ENCODE measurements around the gene OGFOD3. TPM values are rescaled to one million over a fixed set of nuclear protein-coding genes. Genes with fewer than 3 reads are reported as not detected.

OGFOD3 gene
- total and polyA plus RNA-seq, 2 donors (not counting 3 experiments of a cell fraction or from before 2014, with no cell fraction given): 31.7 to 34.8 TPM

DNA sequence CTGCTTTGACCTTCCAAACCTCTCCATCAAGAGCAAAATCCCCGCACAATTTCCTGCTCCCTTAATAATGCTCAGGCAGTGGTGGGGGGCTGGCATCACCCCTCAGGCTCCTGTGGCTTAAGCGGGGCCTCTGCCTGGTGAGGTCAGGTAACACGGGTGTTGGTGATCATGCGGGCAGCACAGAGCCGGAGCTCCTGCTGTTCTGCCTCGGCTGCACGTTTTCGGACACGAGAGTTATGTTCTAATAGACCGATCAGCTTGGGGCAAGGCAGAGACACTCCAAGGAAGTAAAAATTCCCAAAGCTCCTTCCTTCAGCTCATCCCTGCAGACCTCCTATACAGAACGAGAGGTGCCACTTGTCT is 46.2 kb upstream of the OGFOD3 start:
- TF ChIP-seq GATA2 (IDR thresholded peaks at IDR 0.05; ENCODE audit: insufficient read depth, insufficient read length, low read depth, low read length) (no peak), POLR2A (IDR thresholded peaks at IDR 0.05; ENCODE audit: low read depth, low read length) (no peak), POLR2AphosphoS5 (IDR thresholded peaks at IDR 0.05; ENCODE audit: insufficient read depth, low read depth, low read length) (no peak), FOS (IDR thresholded peaks at IDR 0.05; ENCODE audit: borderline replicate concordance, insufficient read depth, low read length) (no peak), MYC (IDR thresholded peaks at IDR 0.05; ENCODE audit: low read depth, low read length) (no peak), EZH2 (IDR thresholded peaks at IDR 0.05; ENCODE audit: borderline replicate concordance, low read depth, low read length, severe bottlenecking) (no peak), JUN (IDR thresholded peaks at IDR 0.05; ENCODE audit: borderline replicate concordance, insufficient read depth, insufficient read length, low read depth) (no peak)
- TF ChIP-seq, protein P1, sequence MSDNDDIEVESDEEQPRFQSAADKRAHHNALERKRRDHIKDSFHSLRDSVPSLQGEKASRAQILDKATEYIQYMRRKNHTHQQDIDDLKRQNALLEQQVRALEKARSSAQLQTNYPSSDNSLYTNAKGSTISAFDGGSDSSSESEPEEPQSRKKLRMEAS (IDR thresholded peaks at IDR 0.05; ENCODE audit: insufficient read depth, insufficient read length): no peak
- Histone ChIP-seq H3K27ac (ENCODE audit: insufficient read depth, low read depth, low read length) (no peak overlapping the region), H3K36me3 (ENCODE audit: control insufficient read depth in 2 of 2, extremely low read depth in 1 of 2, insufficient read depth in 2 of 2, low read length in 2 of 2) (peaks cover 6 to 47% of the 10 kb centered on the region in 2 experiments), H3K4me3 (replicated peaks in 1 of 3; ENCODE audit: insufficient read depth in 1 of 3, low read depth in 1 of 3, low read length in 3 of 3) (no peak overlapping the region), H3K27me3 (ENCODE audit: control insufficient read depth in 2 of 2, insufficient read depth in 2 of 2, low read length in 2 of 2) (no peaks in the 10 kb centered on the region), H3K9ac (replicated peaks; ENCODE audit: extremely low read depth, insufficient read depth, low read length) (no peak overlapping the region), H4K20me1 (replicated peaks; ENCODE audit: control insufficient read depth, extremely low read depth, insufficient read depth, low read length) (no peaks in the 10 kb centered on the region), H3K9me3 (replicated peaks; ENCODE audit: control insufficient read depth, insufficient read depth, low read length) (no peaks in the 10 kb centered on the region), H3K79me2 (ENCODE audit: control insufficient read depth, insufficient read depth, low read length) (no peaks in the 10 kb centered on the region), H3K4me2 (ENCODE audit: insufficient read depth, low read length) (no peak overlapping the region), H3K4me1 (ENCODE audit: control insufficient read depth, extremely low read depth, insufficient read depth, low read length) (no peaks in the 10 kb centered on the region), H2AFZ (ENCODE audit: low read depth, low read length) (no peak overlapping the region), H3K9me1 (replicated peaks; ENCODE audit: control insufficient read depth, extremely low read depth, insufficient read depth, low read length) (no peaks in the 10 kb centered on the region)
- BruUV-seq (replicated peaks): no TSS peak
- CTCF ChIA-PET: no interaction called here
- FAIRE-seq (no peak), DNase-seq (ENCODE audit: low read depth, low spot score) (no peak)
- POLR2A ChIA-PET: no interaction called here
- dilution Hi-C loops (cut with MboI; ENCODE audit: extremely low pct_ligation_motif_present, low sequenced_read_pairs): no loop called here
- intact Hi-C loops (cut with micrococcal nuclease): no loop called here

DNA sequence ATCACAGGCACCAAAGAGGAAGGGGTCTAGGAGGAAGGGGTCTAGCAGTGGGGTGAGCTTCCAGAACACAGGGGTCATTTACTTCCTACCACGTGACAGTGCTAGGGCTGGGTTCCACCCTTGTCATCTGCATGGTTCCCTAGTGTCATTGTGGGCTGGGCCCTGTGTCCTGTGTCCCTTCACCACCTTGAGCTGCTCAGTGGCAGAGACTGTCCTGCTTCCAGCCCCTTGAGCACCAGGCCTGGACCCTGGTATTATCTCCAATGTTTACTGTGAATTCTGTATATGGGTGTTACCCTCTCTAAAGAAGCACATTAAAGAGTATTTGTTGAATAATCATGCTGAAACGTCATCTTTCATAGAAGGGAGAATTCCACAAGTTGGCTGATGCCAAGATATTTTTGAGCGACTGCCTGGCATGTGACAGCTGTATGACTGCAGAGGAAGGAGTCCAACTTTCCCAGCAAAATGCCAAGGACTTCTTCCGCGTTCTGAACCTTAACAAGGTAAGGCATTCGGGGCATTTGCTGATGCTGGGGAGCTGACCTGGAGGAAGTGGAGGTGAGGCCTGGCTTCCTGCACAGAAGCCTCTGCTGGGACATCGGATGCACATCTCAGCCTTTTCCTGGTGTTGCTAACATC is 45.7 kb upstream of the OGFOD3 start:
- no peak for FAIRE-seq
- intact Hi-C loops (cut with micrococcal nuclease): no loop called here
- H3K4me2 ChIP-seq (ENCODE audit: insufficient read depth, low read length): no peak overlapping the region

More for the DNA sequence above, 45.7 kb upstream of the OGFOD3 start:
- POLR2A ChIA-PET: no interaction called here
- H3K9me1 ChIP-seq (replicated peaks; ENCODE audit: control insufficient read depth, extremely low read depth, insufficient read depth, low read length): no peaks in the 10 kb centered on the region
- dilution Hi-C loops (cut with MboI; ENCODE audit: extremely low pct_ligation_motif_present, low sequenced_read_pairs): no loop called here
- H3K9me3 ChIP-seq (replicated peaks; ENCODE audit: control insufficient read depth, insufficient read depth, low read length): no peaks in the 10 kb centered on the region
- CTCF ChIA-PET: no interaction called here
- TF ChIP-seq FOS (IDR thresholded peaks at IDR 0.05; ENCODE audit: borderline replicate concordance, insufficient read depth, low read length) (no peak), POLR2AphosphoS5 (IDR thresholded peaks at IDR 0.05; ENCODE audit: insufficient read depth, low read depth, low read length) (no peak), JUN (IDR thresholded peaks at IDR 0.05; ENCODE audit: borderline replicate concordance, insufficient read depth, insufficient read length, low read depth) (no peak)
- no peak overlapping the region for H2AFZ ChIP-seq (ENCODE audit: low read depth, low read length)
- peaks cover 3% of the 10 kb centered on the region for H3K4me1 ChIP-seq (ENCODE audit: control insufficient read depth, extremely low read depth, insufficient read depth, low read length)
- H3K79me2 ChIP-seq (ENCODE audit: control insufficient read depth, insufficient read depth, low read length): no peaks in the 10 kb centered on the region
- H3K4me3 ChIP-seq (replicated peaks in 1 of 3; ENCODE audit: insufficient read depth in 1 of 3, low read depth in 1 of 3, low read length in 3 of 3): no peak overlapping the region
- no peak overlapping the region for H3K27ac ChIP-seq (ENCODE audit: insufficient read depth, low read depth, low read length)
- peaks cover 5 to 43% of the 10 kb centered on the region in 2 experiments for H3K36me3 ChIP-seq (ENCODE audit: control insufficient read depth in 2 of 2, extremely low read depth in 1 of 2, insufficient read depth in 2 of 2, low read length in 2 of 2)
- no peaks in the 10 kb centered on the region for H3K27me3 ChIP-seq (ENCODE audit: control insufficient read depth in 2 of 2, insufficient read depth in 2 of 2, low read length in 2 of 2)
- no TSS peak for BruUV-seq (replicated peaks)
- no peaks in the 10 kb centered on the region for H4K20me1 ChIP-seq (replicated peaks; ENCODE audit: control insufficient read depth, extremely low read depth, insufficient read depth, low read length)
- no peak overlapping the region for H3K9ac ChIP-seq (replicated peaks; ENCODE audit: extremely low read depth, insufficient read depth, low read length)
- no peak for DNase-seq (ENCODE audit: low read depth, low spot score)

All from endothelial cell of umbilical vein (primary cell).